AG04450 (cell line): Measurements from ENCODE around the gene GAN. TPM values are rescaled to one million over a fixed set of nuclear protein-coding genes. Genes with fewer than 3 reads are reported as not detected.

Experiments used
- CTCF ChIA-PET: fragments of 300-600, 350-600 bp; formaldehyde crosslinking; extraction: SDS; loops from one replicate; lab custom pipeline; 2022; ENCODE audit warnings: antibody characterized with exemption, inconsistent platforms; lab: Charles Lee
- POLR2A ChIA-PET: fragments of 350-600 bp; formaldehyde crosslinking; extraction: SDS; loops from one replicate; lab custom pipeline; 2021; ENCODE audit warnings: antibody characterized with exemption, inconsistent platforms; lab: Yijun Ruan, JAX
- DNase-seq: peaks from one replicate; pipeline ENCODE4 v3.0.0-alpha.2; 2011; ENCODE audit warnings: low read depth, low spot score
- H3K27ac ChIP-seq: one replicate; pipeline ENCODE4 v1.5.1; 2012; ENCODE audit warnings: low read depth, low read length, control low read depth
- H3K27me3 ChIP-seq: one replicate; pipeline ENCODE4 v1.6.0; 2012; ENCODE audit warnings: low read length; ENCODE audit not compliant: control insufficient read depth, insufficient read depth
- H3K4me3 ChIP-seq: 2 replicates; pipeline ENCODE4 v1.5.1; 2011; ENCODE audit warnings: mild to moderate bottlenecking, low read depth, low read length, control low read depth
- H3K9me3 ChIP-seq: 2 replicates; pipeline ENCODE4 v1.5.1; 2012; ENCODE audit warnings: low read length; ENCODE audit not compliant: control insufficient read depth, insufficient read depth
- polyA plus RNA-seq: library from polyadenylated mRNA; depleted of rRNA; stranded (reverse); fragments of >200 nt; gene quantifications from 2 replicates; pipeline ENCODE4 v1.2.3, GENCODE V29; 2011; rRNA removed
- TF ChIP-seq, protein P1 (sequence below): IDR thresholded peaks from 2 replicates; pipeline ENCODE4 v1.5.1; 2011; ENCODE audit warnings: low read depth, low read length, control low read depth, inconsistent platforms

The GAN gene
- polyA plus RNA-seq, 1 experiment = 4.3 TPM

DNA sequence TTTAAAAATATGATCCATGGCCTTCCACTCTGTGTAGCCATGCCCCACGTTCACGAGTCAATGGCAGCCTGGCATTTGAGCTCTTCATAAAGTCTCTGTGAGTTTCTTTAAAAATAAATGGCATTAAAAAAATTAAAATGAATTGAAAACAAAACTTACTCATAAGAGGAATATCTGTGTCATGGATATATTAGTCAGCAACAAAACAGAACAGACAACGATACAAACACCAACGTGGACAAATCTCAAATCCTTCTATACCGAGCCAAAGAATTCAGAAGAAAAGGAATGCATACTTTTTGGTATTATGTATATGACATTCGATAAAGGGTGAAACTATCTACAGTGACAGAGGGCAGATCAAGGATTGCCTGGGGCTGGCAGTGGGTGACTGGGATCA lies 121.6 kb downstream of the GAN start:
- H3K9me3 ChIP-seq = no peaks in the 10 kb centered on the region
- ChIA-PET POLR2A (no interaction called here), CTCF (interaction anchor here (1.4 kb wide), 1 partner anchor 69 kb away, joined by 4 read pairs; no protein-coding TSS in a partner anchor)
- peaks cover 26% of the 10 kb centered on the region for H3K27me3 ChIP-seq
- DNase-seq = no peak
- no peak overlapping the region for H3K27ac ChIP-seq
- no peak overlapping the region for H3K4me3 ChIP-seq
- TF ChIP-seq, protein P1, sequence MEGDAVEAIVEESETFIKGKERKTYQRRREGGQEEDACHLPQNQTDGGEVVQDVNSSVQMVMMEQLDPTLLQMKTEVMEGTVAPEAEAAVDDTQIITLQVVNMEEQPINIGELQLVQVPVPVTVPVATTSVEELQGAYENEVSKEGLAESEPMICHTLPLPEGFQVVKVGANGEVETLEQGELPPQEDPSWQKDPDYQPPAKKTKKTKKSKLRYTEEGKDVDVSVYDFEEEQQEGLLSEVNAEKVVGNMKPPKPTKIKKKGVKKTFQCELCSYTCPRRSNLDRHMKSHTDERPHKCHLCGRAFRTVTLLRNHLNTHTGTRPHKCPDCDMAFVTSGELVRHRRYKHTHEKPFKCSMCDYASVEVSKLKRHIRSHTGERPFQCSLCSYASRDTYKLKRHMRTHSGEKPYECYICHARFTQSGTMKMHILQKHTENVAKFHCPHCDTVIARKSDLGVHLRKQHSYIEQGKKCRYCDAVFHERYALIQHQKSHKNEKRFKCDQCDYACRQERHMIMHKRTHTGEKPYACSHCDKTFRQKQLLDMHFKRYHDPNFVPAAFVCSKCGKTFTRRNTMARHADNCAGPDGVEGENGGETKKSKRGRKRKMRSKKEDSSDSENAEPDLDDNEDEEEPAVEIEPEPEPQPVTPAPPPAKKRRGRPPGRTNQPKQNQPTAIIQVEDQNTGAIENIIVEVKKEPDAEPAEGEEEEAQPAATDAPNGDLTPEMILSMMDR = no peak

DNA sequence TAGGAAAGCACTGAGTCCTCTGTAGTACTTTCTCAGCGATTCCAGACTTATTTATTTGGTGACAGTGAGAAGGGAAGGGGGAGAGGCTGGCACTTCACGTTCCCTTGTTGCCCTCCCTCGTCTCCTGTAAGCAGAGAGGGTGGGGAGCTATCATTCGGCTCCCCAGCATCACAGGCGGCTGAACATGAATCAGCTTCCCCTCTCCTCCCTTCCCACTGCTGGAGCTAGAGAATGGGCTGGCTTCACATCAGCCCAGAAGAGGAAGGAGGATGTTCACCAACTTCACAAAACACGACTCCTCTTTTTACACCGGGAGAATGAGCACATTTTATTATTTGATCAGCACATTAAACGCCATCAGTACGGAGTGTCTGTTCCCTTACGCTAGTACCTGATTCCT lies 123.1 kb downstream of the GAN start:
- Histone ChIP-seq H3K4me3 (no peak overlapping the region), H3K9me3 (no peaks in the 10 kb centered on the region), H3K27ac (no peak overlapping the region), H3K27me3 (peaks cover 38% of the 10 kb centered on the region)
- TF ChIP-seq, protein P1 = no peak
- ChIA-PET POLR2A (no interaction called here), CTCF (no interaction called here)
- no peak for DNase-seq

Other genes with a start within 250 kb of the GAN start
- gene C16orf46, start 237.7 kb upstream of the GAN start, polyA plus RNA-seq = 0.31 and 0.33 TPM in 2 replicates
- gene GCSH, start 218.6 kb upstream of the GAN start, polyA plus RNA-seq = 16.1 and 26.7 TPM in 2 replicates
- not detected in 2 replicates for gene BCO1, start 76.3 kb upstream of the GAN start, polyA plus RNA-seq
- 2.7 and 5.5 TPM in 2 replicates for gene CMIP, start 129.8 kb downstream of the GAN start, polyA plus RNA-seq